SIG-M5 (cell line): ENCODE measurements around the gene SPSB1.

Source experiments
- DNase-seq: peaks from one replicate; lab custom pipeline; 2025; lab: John Stamatoyannopoulos, UW

Gene SPSB1

DNA sequence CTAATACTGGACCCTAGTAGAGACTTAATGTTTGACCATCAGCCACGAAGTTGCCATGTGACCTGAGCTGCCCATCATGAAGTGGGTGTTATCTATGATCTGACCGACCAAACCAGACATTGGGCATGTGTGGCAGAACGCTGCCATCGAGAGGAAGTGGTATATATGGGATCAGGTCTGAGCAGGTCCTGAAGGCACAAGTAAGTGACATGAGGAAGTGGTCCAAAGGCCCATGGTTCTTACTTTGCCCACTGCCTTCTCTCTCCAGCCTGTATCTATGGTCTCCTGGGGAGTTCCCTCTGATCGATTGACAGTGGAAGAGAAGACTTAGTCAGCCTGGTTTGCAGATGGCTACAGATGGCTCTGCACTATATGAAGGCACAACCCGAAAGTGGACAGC is 7.9 kb downstream of the SPSB1 start:
- no peak for DNase-seq

DNA sequence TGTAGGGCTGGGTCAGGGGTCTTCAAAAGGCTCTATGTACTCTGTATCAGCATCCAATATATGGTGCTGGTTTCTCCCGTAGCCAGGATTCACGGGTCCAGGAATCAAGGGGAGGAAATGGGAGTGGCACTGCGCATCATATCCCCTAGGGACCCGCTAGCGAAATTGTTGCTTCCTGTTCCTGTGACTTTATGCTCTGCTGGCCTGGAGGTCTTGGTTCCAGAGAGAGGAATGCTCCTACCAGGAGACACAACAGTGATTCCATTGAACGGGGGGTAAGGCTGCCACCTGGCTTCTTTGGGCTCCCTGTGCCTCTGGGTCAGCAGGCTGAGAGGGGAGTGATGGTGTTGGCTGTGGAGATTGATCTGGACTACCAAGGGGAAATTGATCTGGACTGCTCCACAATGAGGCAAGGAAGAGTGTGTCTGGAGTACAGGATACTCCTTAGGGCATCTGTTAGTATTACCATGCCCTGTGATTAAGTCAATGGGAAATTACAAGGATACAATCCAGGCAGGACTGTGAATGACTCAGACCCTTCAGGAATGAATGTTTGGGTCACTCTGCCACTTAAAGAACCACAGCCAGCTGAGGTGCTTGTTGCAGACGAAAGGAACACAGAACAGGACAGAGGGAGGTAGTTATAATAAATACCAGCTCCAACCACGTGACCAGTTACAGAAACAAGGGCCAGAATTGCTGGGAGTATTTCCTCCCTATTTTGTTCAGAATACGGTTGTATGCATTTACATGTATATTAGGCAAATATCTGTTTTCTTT is 10.2 kb downstream of the SPSB1 start:
- DNase-seq: no peak

- no peak for DNase-seq
These were observed 11.2 kb downstream of the SPSB1 start for GRCh38 chr1:9303916-9304315.

GRCh38 chr1:9305216-9305615 is 12.5 kb downstream of the SPSB1 start:
- no peak for DNase-seq

GRCh38 chr1:9306006-9306405 is 13.3 kb downstream of the SPSB1 start:
- no peak for DNase-seq

- DNase-seq: no peak
These were observed 14.6 kb downstream of the SPSB1 start for GRCh38 chr1:9307303-9307702.

GRCh38 chr1:9308236-9308785 is 15.6 kb downstream of the SPSB1 start:
- no peak for DNase-seq

- no peak for DNase-seq
These were observed 16.4 kb downstream of the SPSB1 start for GRCh38 chr1:9309080-9309479.

GRCh38 chr1:9309991-9310390 is 17.3 kb downstream of the SPSB1 start:
- DNase-seq: no peak

DNA sequence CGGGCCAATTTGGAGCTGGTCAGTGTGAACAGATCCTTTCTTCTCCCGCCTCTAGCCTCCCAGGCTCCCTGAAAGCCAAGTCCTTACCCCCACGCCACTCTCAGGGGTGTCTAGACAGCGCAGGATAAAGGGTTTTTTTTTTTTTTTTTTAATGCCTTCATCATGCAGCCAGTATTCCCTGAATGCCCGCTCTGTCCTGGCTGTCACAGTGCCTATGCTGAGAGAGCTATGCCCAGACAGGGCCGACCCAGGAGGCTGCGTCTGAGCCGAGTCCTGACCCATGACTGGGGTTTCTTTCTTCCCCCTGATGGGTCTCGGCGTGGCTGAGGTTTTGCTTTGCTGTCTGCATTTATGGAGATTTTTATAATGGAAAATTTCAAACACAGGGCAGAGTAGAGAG is 18.3 kb downstream of the SPSB1 start:
- no peak for DNase-seq

DNA sequence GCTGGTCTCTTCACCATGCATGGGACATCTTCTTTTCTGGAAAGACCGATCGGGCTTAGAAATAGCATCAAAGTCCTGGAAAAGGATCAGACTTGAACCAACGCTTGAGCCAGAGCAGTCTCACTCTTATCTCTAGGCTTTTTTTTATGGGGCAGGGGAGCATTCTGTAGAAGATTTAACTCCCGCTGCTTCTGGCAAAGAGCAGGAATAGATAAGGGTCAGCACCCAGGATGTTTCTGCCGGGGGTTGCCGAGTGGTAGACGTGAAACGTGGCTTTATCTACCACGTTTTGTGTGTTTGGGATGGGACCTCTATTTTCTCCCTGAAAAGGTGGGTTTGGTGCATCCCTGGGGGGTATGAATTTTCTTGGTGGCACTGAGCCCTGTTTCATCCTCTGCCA is 18.8 kb downstream of the SPSB1 start:
- DNase-seq: no peak

- no peak for DNase-seq
These were observed 19.6 kb downstream of the SPSB1 start for GRCh38 chr1:9312168-9312720.

DNA sequence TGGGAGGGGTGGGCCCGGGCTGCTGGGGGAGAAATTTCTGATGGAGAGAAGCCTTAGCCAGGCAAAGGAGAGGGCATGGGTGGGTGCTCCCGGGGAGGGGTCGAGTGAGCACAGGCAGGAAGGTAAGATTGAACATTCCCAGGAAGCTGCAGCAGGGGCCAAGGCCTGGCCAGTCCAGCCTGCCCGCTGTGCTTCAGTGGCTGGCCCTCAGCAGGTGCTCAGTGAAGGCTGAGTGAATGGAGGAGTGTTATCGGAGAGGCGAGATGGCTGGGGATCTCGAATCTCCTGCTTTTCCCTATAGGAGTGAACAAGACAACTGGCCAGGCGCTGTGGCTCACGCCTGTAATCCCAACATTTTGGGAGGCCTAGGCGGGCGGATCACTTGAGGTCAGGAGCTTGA is 20.9 kb downstream of the SPSB1 start:
- DNase-seq: no peak

GRCh38 chr1:9314111-9314510 is 21.4 kb downstream of the SPSB1 start:
- no peak for DNase-seq

DNA sequence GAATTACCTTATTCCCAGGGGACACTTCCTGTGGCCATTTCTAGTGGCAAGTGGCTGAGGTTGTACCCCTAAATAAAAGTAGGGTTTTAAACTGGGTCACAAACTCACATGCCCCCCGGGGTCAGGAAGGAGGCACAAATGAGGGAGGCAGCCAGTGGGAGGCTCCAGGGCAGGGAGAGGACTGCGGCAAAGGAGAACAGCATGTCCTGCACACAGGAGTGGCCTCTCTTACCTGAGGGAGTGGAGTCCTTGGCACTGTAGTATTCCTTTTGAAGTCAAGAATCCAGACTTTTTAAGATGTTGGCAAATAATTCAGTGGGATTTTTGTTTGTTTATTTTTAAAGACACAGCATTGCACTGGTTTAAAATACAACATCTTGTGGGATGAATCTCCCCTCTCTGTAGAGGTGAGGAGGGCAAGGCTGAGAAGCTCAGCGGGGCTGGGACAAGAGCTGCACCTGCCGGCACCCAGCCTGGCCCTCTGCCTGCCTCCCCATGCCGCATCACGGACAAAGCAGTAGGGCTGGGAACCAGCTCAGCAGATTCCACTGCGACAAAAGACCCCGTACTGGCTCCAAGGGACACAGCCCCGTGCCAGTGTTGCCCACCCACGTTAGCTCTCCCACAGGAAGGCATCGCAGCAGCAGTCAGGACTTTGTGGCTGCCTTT is 22.2 kb downstream of the SPSB1 start:
- no peak for DNase-seq

GRCh38 chr1:9315411-9316079 is 22.9 kb downstream of the SPSB1 start:
- DNase-seq: no peak

- DNase-seq: no peak
These were observed 23.4 kb downstream of the SPSB1 start for GRCh38 chr1:9316080-9316444.

DNA sequence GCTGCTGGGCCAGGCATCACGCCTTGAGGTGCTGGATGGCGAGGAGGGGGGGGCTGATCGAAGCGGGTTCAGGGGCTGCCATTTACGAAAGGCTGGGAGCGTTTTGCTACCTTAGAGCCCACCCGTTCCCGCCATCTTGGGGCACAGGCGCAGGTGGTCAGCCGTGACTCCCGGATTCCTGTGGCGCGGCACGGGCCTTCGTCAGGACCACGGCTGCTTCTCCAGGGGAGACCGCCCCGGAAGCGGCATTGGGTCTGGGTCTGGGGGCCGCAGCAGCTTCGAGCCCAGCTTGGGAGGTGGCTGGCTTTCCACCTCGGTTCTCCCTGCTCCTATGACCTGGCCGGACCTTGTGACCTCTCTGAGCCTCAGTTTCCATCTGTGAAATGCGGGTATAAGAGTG is 23.8 kb downstream of the SPSB1 start:
- no peak for DNase-seq

- no peak for DNase-seq
These were observed 24.4 kb downstream of the SPSB1 start for GRCh38 chr1:9317072-9317471.

DNA sequence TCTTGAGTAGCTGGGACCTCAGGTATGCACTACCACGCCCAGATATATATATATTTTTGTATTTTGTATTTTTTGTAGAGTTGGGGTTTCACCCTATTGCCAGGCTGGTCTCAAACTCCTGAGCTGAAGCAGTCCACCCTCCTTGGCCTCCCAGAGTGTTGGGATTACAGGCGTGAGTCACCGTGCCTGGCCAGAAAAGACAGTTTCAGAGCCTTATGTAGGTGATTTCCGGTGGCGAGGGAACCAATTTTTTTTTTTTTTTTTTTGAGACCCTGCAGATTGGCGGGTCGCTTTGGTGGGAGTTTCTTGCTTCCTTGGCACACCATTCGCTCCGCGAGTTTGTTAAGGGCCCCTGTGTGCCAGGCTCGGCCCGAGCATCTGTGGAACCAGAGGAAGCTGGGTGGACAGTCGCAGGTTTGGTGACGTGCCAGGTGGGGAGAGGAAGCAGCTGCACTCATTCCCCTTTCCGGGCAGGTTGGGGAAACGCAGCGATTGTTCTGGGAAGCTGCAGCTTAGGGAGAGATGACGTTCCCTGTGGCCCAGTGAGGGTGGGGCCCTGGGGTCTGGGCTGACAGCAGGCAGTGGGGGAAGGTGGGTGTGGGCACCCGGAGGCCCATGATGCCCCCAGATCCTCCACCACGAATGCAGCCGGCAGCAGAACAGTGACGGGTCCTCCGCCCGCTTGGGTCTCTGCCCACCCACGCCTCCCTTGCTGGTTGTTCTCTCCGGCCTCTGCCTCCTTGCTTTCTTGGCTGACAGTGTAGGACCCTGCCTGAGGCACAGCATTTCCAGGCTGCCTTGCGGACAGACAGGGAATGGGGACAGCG is 25.1 kb downstream of the SPSB1 start:
- no peak for DNase-seq

DNA sequence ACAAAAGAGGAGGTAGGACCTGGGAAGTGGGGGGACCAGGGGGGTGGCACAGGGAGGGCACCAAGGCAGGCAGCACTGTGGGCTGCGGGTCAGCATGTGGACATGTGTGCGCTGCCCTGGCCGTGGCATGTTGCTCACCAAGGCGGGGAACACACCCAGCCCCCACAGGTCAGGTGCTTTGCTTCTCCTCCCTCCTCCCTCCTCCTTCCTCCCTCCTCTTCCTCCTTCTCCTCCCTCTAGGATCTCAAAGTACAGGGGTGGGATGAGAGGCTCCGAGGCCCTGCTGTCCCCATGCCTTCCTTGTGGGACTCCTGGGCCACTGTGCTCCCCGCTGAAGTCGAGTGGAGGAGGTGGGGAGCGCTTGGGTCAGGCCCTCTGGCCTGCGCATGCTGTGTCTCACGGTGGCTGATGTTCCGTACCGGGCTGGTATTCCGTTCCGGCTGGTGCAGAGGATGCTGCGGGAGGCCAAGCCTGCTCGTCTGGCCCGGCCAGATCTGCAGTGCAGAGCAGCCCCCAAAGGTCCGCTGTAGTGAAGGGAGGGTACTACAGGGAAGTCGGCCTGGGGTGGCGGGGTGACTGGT is 26.6 kb downstream of the SPSB1 start:
- DNase-seq: no peak
